ENCODE data around the gene NDUFS6. TPM values are rescaled to one million over a fixed set of nuclear protein-coding genes. Genes with fewer than 3 reads are reported as not detected.

NDUFS6 gene
- polyA plus RNA-seq, 2 of the 4 experiments (the other 2 are of a cell fraction), result 76.0 to 192 TPM

- ATAC-seq, result no peak
- DNase-seq (ENCODE audit: low read depth in 1 of 2, low spot score in 1 of 2), result no peak
- CTCF ChIA-PET, result no interaction called here
Measured at GRCh38 chr5:1783216-1783554, 18.0 kb upstream of the NDUFS6 start.

GRCh38 chr5:1784197-1785050 is 16.8 kb upstream of the NDUFS6 start:
- 44% methylated on average over 20 of the region's 20 CpGs for WGBS (ENCODE audit: missing lambda C conversion rate)

More at GRCh38 chr5:1783216-1783554, 18.0 kb upstream of the NDUFS6 start:
- Histone ChIP-seq H3K4me2 (no peak overlapping the region), H3K4me3 (no peak overlapping the region), H3K4me1 (no peaks in the 10 kb centered on the region), H3K27ac (no peak overlapping the region), H3K9me3 (no peaks in the 10 kb centered on the region)
- TF ChIP-seq RARB (CRISPR knock-in tag; IDR thresholded peaks at IDR 0.05) (no peak), MAX (IDR thresholded peaks at IDR 0.05) (no peak), ATOH8 (CRISPR knock-in tag; IDR thresholded peaks at IDR 0.05; ENCODE audit: low read depth) (no peak)
- FAIRE-seq, result no peak
- WGBS (ENCODE audit: missing lambda C conversion rate), result 55% methylated on average over 9 of the region's 11 CpGs
- POLR2A ChIA-PET, result no interaction called here

More at GRCh38 chr5:1784197-1785050, 16.8 kb upstream of the NDUFS6 start:
- Histone ChIP-seq H3K9me3 (no peaks in the 10 kb centered on the region), H3K4me3 (no peak overlapping the region), H3K27ac (no peak overlapping the region), H3K4me2 (no peak overlapping the region), H3K4me1 (no peaks in the 10 kb centered on the region)
- FAIRE-seq (no peak), DNase-seq (ENCODE audit: low read depth in 1 of 2, low spot score in 1 of 2) (no peak), ATAC-seq (no peak)
- POLR2A ChIA-PET, result no interaction called here
- TF ChIP-seq BCL3 (IDR thresholded peaks at IDR 0.05) (no peak), EHMT2 (IDR thresholded peaks at IDR 0.05; ENCODE audit: low read depth) (no peak), E2F6 (IDR thresholded peaks at IDR 0.05; ENCODE audit: borderline replicate concordance, low read depth) (no peak), HOXB5 (CRISPR knock-in tag; IDR thresholded peaks at IDR 0.05) (no peak), CTCF (IDR thresholded peaks at IDR 0.05) (no peak), ZFP36 (IDR thresholded peaks at IDR 0.05; ENCODE audit: borderline replicate concordance, partially characterized antibody) (no peak), PHF8 (IDR thresholded peaks at IDR 0.05; ENCODE audit: borderline replicate concordance, low read depth) (no peak), MAZ (IDR thresholded peaks at IDR 0.05; ENCODE audit: borderline replicate concordance, low read depth, low read length) (no peak), RAD21 (conservative IDR thresholded peaks at IDR 0.05 in 1 of 2, IDR thresholded peaks at IDR 0.05 in 1 of 2) (no peak), TP53 (CRISPR knock-in tag; IDR thresholded peaks at IDR 0.05) (no peak), CBX2 (IDR thresholded peaks at IDR 0.05; ENCODE audit: borderline replicate concordance, low read depth) (no peak), RFX5 (IDR thresholded peaks at IDR 0.05) (no peak), ATOH8 (CRISPR knock-in tag; IDR thresholded peaks at IDR 0.05; ENCODE audit: low read depth) (no peak), GATA3 (IDR thresholded peaks at IDR 0.05; ENCODE audit: borderline replicate concordance) (no peak)
- CTCF ChIA-PET, result interaction anchor here (0.9 kb wide), 1 partner anchor 12 kb away, joined by 3 read pairs; no protein-coding TSS in a partner anchor

Measured in A549 (cell line).